Nephron (organoid): ENCODE measurements around the gene KIRREL1.

Experiments
- H3K27ac Mint-ChIP-seq, 3 experiments: 2 replicates each; pipeline ENCODE4 v1.8.0; 2020; ENCODE audit warnings: mixed read lengths in 3 of 3, mild to moderate bottlenecking in 2 of 3, moderate library complexity in 1 of 3
- H3K27me3 Mint-ChIP-seq: 2 replicates; pipeline ENCODE4 v1.8.0; 2021; ENCODE audit warnings: low read depth, mild to moderate bottlenecking, moderate library complexity, mixed read lengths
- H3K36me3 Mint-ChIP-seq: 2 replicates; pipeline ENCODE4 v1.8.0; 2020; ENCODE audit warnings: low read depth, mixed read lengths
- H3K4me1 Mint-ChIP-seq: 2 replicates; pipeline ENCODE4 v1.8.0; 2020; ENCODE audit warnings: mixed read lengths
- H3K4me3 Mint-ChIP-seq, 3 experiments: 2 replicates each; pipeline ENCODE4 v1.8.0; 2020; ENCODE audit warnings: mild to moderate bottlenecking in 3 of 3, mixed read lengths in 3 of 3, moderate library complexity in 2 of 3
- H3K9me3 Mint-ChIP-seq: 2 replicates; pipeline ENCODE4 v1.8.0; 2020; ENCODE audit warnings: mixed read lengths
- CTCF ChIP-seq, 3 experiments: fragments of 200-600 bp; sonication (generic); IDR thresholded peaks; one replicate each; pipeline ENCODE4 v1.5.0; 2021; ENCODE audit warnings: antibody characterized with exemption in 3 of 3; ENCODE audit not compliant: unreplicated experiment in 3 of 3

KIRREL1 gene

GRCh38 chr1:158115126-158115525 lies 121.7 kb downstream of the KIRREL1 start:
- H3K4me1 Mint-ChIP-seq = peaks cover 33% of the 10 kb centered on the region
- TF ChIP-seq CTCF (IDR thresholded peaks at IDR 0.05; ENCODE audit: unreplicated experiment in 3 of 3) = no peak
- H3K9me3 Mint-ChIP-seq = peaks cover 3% of the 10 kb centered on the region
- H3K27ac Mint-ChIP-seq = peak overlapping the region; percentile 6 to 28 (median 17)
- peak overlapping the region in 2 of 3 experiments; percentile 9 to 42 for H3K4me3 Mint-ChIP-seq
- peaks cover under 1% of the 10 kb centered on the region for H3K36me3 Mint-ChIP-seq
- peaks cover 49% of the 10 kb centered on the region for H3K27me3 Mint-ChIP-seq

- Mint-ChIP-seq H3K36me3 (no peaks in the 10 kb centered on the region), H3K4me1 (peaks cover 44% of the 10 kb centered on the region), H3K4me3 (peak overlapping the region in 2 of 3 experiments; percentile 33 to 53), H3K9me3 (peaks cover 3% of the 10 kb centered on the region), H3K27ac (peak overlapping the region; percentile 12 to 68 (median 24)), H3K27me3 (peaks cover 52% of the 10 kb centered on the region)
- TF ChIP-seq CTCF (IDR thresholded peaks at IDR 0.05; ENCODE audit: unreplicated experiment in 3 of 3) = no peak
Observed at GRCh38 chr1:158116311-158117167, 123.1 kb downstream of the KIRREL1 start.

- Mint-ChIP-seq H3K27ac (peak overlapping the region; percentile 48 to 83 (median 81)), H3K9me3 (no peaks in the 10 kb centered on the region), H3K27me3 (peaks cover 41% of the 10 kb centered on the region), H3K4me3 (peak overlapping the region; percentile 50 to 76 (median 59)), H3K4me1 (peaks cover 43% of the 10 kb centered on the region), H3K36me3 (no peaks in the 10 kb centered on the region)
- peak; percentile 56 to 60 (median 57) for TF ChIP-seq CTCF (IDR thresholded peaks at IDR 0.05; ENCODE audit: unreplicated experiment in 3 of 3)
Observed at GRCh38 chr1:158117854-158118704, 124.6 kb downstream of the KIRREL1 start.

- Mint-ChIP-seq H3K9me3 (no peaks in the 10 kb centered on the region), H3K27me3 (peaks cover 40% of the 10 kb centered on the region), H3K36me3 (no peaks in the 10 kb centered on the region), H3K27ac (peak overlapping the region; percentile 48 to 83 (median 81)), H3K4me1 (peaks cover 40% of the 10 kb centered on the region), H3K4me3 (peak overlapping the region in 1 of 3 experiments; percentile 76)
- TF ChIP-seq CTCF (IDR thresholded peaks at IDR 0.05; ENCODE audit: unreplicated experiment in 3 of 3) = no peak
Observed at GRCh38 chr1:158118713-158119402, 125.4 kb downstream of the KIRREL1 start.

- Mint-ChIP-seq H3K4me3 (no peak overlapping the region), H3K36me3 (no peaks in the 10 kb centered on the region), H3K27me3 (peaks cover 38% of the 10 kb centered on the region), H3K9me3 (no peaks in the 10 kb centered on the region), H3K4me1 (peaks cover 46% of the 10 kb centered on the region), H3K27ac (peak overlapping the region; percentile 7 to 90 (median 77))
- TF ChIP-seq CTCF (IDR thresholded peaks at IDR 0.05; ENCODE audit: unreplicated experiment in 3 of 3) = no peak
Observed at GRCh38 chr1:158119976-158120653, 126.7 kb downstream of the KIRREL1 start.
